ENCODE results near the gene EEF1G. TPM values are rescaled to one million over a fixed set of nuclear protein-coding genes. Genes with fewer than 3 reads are reported as not detected.
"Not testable (repeated sequence)": the region's sequence is repeated elsewhere in the genome, so short reads cannot be mapped to it uniquely, and the experiment has no call there.

EEF1G gene
- total RNA-seq = 1,000 to 10,000 TPM; 1,058 to 1,098 TPM

GRCh38 chr11:62573592-62574362 lies at the start of gene EEF1G:
TSS of gene EEF1G (minus strand) at chr11:62573891. CDS start at chr11:62573842, 49 bp downstream.
- peaks cover 73% of the 10 kb centered on the region for H3K36me3 Mint-ChIP-seq (ENCODE audit: low read depth)

GRCh38 chr11:62622476-62623089 lies 48.9 kb upstream of the EEF1G start:
- ChIA-PET CTCF (interaction anchor here (1.0 to 3.4 kb wide), 8 partner anchors 11 to 62 kb away, joined by 3 to 18 read pairs (median 3); partner anchors contain the start of genes C11orf98, CSKMT, EML3 and TUT1), POLR2A (interaction anchor here (0.6 to 3.6 kb wide), 14 partner anchors 9 to 233 kb away, joined by 3 to 29 read pairs (median 9); partner anchors contain the start of genes C11orf98, CSKMT, EML3 and GANAB)
- Mint-ChIP-seq H3K9me3 (ENCODE audit: insufficient read depth) (no peaks in the 10 kb centered on the region), H3K27ac (peak overlapping the region; percentile 92), H3K36me3 (ENCODE audit: low read depth) (peaks cover 48% of the 10 kb centered on the region), H3K4me3 (peak overlapping the region; percentile 86), H3K27me3 (ENCODE audit: low read depth) (no peaks in the 10 kb centered on the region), H3K4me1 (ENCODE audit: low read depth) (peaks cover 29% of the 10 kb centered on the region)
- no peak for DNase-seq
- ATAC-seq = no peak

More at GRCh38 chr11:62573592-62574362, at the start of gene EEF1G:
- ATAC-seq = peak; percentile 96
- H3K27ac Mint-ChIP-seq = peak within 1 kb of the TSS; percentile 97
- H3K9me3 Mint-ChIP-seq (ENCODE audit: insufficient read depth) = no peaks in the 10 kb centered on the region
- DNase-seq = peak; percentile 100
- H3K4me3 Mint-ChIP-seq = peak within 1 kb of the TSS; percentile 99
- H3K27me3 Mint-ChIP-seq (ENCODE audit: low read depth) = no peaks in the 10 kb centered on the region
- POLR2A ChIA-PET = interaction anchor here (0.6 to 3.9 kb wide), 29 partner anchors 8 to 295 kb away, joined by 3 to 58 read pairs (median 4); partner anchors contain the start of genes B3GAT3, BSCL2, C11orf98 and CSKMT
- H3K4me1 Mint-ChIP-seq (ENCODE audit: low read depth) = peaks cover 53% of the 10 kb centered on the region
- CTCF ChIA-PET = interaction anchor here (0.7 to 6.5 kb wide), 12 partner anchors 8 to 192 kb away, joined by 3 to 49 read pairs (median 6); partner anchors contain the start of gene TUT1

GRCh38 chr11:62621567-62622470 lies 48.1 kb upstream of the EEF1G start, which contains the start of gene B3GAT3:
TSS of gene B3GAT3 (minus strand) at chr11:62621986. CDS start at chr11:62621947, 39 bp downstream.
- POLR2A ChIA-PET = interaction anchor here (0.8 to 3.6 kb wide), 21 partner anchors 9 to 234 kb away, joined by 3 to 29 read pairs (median 5); partner anchors contain the start of genes C11orf98, CSKMT, EEF1G and EML3
- Mint-ChIP-seq H3K9me3 (ENCODE audit: insufficient read depth) (no peaks in the 10 kb centered on the region), H3K27ac (peak within 1 kb of the TSS; percentile 97), H3K4me3 (peak within 1 kb of the TSS; percentile 86), H3K4me1 (ENCODE audit: low read depth) (peaks cover 29% of the 10 kb centered on the region), H3K36me3 (ENCODE audit: low read depth) (peaks cover 44% of the 10 kb centered on the region), H3K27me3 (ENCODE audit: low read depth) (no peaks in the 10 kb centered on the region)
- ATAC-seq = peak; percentile 90
- DNase-seq = peak; percentile 98
- CTCF ChIA-PET = interaction anchor here (1.0 to 3.4 kb wide), 12 partner anchors 10 to 240 kb away, joined by 3 to 18 read pairs (median 4); partner anchors contain the start of genes EML3, MTA2 and TUT1

- Mint-ChIP-seq H3K4me1 (ENCODE audit: low read depth) (peaks cover 34% of the 10 kb centered on the region), H3K4me3 (peak overlapping the region; percentile 86), H3K9me3 (ENCODE audit: insufficient read depth) (no peaks in the 10 kb centered on the region), H3K27me3 (ENCODE audit: low read depth) (no peaks in the 10 kb centered on the region), H3K36me3 (ENCODE audit: low read depth) (peaks cover 43% of the 10 kb centered on the region), H3K27ac (peak overlapping the region; percentile 97)
- DNase-seq (no peak), ATAC-seq (no peak)
- POLR2A ChIA-PET = interaction anchor here (0.8 to 3.6 kb wide), 19 partner anchors 9 to 235 kb away, joined by 3 to 29 read pairs (median 6); partner anchors contain the start of genes C11orf98, CSKMT, EEF1G and EML3
- CTCF ChIA-PET = interaction anchor here (0.7 to 3.4 kb wide), 13 partner anchors 10 to 240 kb away, joined by 3 to 18 read pairs (median 4); partner anchors contain the start of genes C11orf98, CSKMT, EML3 and MTA2
Measured at GRCh38 chr11:62621027-62621566, 47.4 kb upstream of the EEF1G start.

GRCh38 chr11:62616957-62617356 lies 43.3 kb upstream of the EEF1G start:
- DNase-seq; H3K4me3 Mint-ChIP-seq; H3K27me3 Mint-ChIP-seq (ENCODE audit: low read depth); ATAC-seq; H3K27ac Mint-ChIP-seq; H3K9me3 Mint-ChIP-seq (ENCODE audit: insufficient read depth): not testable (repeated sequence)
- H3K36me3 Mint-ChIP-seq (ENCODE audit: low read depth) = peaks cover 30% of the 10 kb centered on the region
- H3K4me1 Mint-ChIP-seq (ENCODE audit: low read depth) = peaks cover 43% of the 10 kb centered on the region
- ChIA-PET POLR2A (interaction anchor here (0.9 to 1.1 kb wide), 2 partner anchors 25 to 89 kb away, joined by 3 read pairs; no protein-coding TSS in a partner anchor), CTCF (interaction anchor here (0.9 kb wide), 1 partner anchor 25 kb away, joined by 3 read pairs; the partner anchor contains the start of gene TUT1)

- peaks cover 43% of the 10 kb centered on the region for H3K4me1 Mint-ChIP-seq (ENCODE audit: low read depth)
- CTCF ChIA-PET = no interaction called here
- H3K9me3 Mint-ChIP-seq (ENCODE audit: insufficient read depth) = no peaks in the 10 kb centered on the region
- H3K4me3 Mint-ChIP-seq = no peak overlapping the region
- ATAC-seq (no peak), DNase-seq (no peak)
- no peak overlapping the region for H3K27ac Mint-ChIP-seq
- H3K36me3 Mint-ChIP-seq (ENCODE audit: low read depth) = peaks cover 24% of the 10 kb centered on the region
- POLR2A ChIA-PET = interaction anchor here (0.8 to 1.5 kb wide), 3 partner anchors 24 to 50 kb away, joined by 3 to 6 read pairs (median 5); partner anchors contain the start of genes C11orf98, CSKMT and TUT1
- no peaks in the 10 kb centered on the region for H3K27me3 Mint-ChIP-seq (ENCODE audit: low read depth)
Measured at GRCh38 chr11:62615521-62615920, 41.8 kb upstream of the EEF1G start.

GRCh38 chr11:62614275-62614674 lies 40.6 kb upstream of the EEF1G start:
- ChIA-PET POLR2A (interaction anchor here (1.4 to 1.5 kb wide), 2 partner anchors 23 to 51 kb away, joined by 5 to 6 read pairs; partner anchors contain the start of genes C11orf98, CSKMT and TUT1), CTCF (interaction anchor here (4.4 kb wide), 1 partner anchor 22 kb away, joined by 24 read pairs; the partner anchor contains the start of gene TUT1)
- DNase-seq = no peak
- no peak for ATAC-seq
- Mint-ChIP-seq H3K36me3 (ENCODE audit: low read depth) (peaks cover 30% of the 10 kb centered on the region), H3K27ac (peak overlapping the region; percentile 81), H3K4me3 (no peak overlapping the region), H3K27me3 (ENCODE audit: low read depth) (no peaks in the 10 kb centered on the region), H3K9me3 (ENCODE audit: insufficient read depth) (no peaks in the 10 kb centered on the region), H3K4me1 (ENCODE audit: low read depth) (peaks cover 48% of the 10 kb centered on the region)

- peak overlapping the region; percentile 51 for H3K4me3 Mint-ChIP-seq
- peak overlapping the region; percentile 81 for H3K27ac Mint-ChIP-seq
- POLR2A ChIA-PET = interaction anchor here (0.7 to 3.8 kb wide), 5 partner anchors 9 to 228 kb away, joined by 3 to 29 read pairs (median 5); partner anchors contain the start of genes B3GAT3, LBHD1, UQCC3 and ZBTB3
- no peaks in the 10 kb centered on the region for H3K9me3 Mint-ChIP-seq (ENCODE audit: insufficient read depth)
- DNase-seq = no peak
- H3K4me1 Mint-ChIP-seq (ENCODE audit: low read depth) = peaks cover 51% of the 10 kb centered on the region
- H3K36me3 Mint-ChIP-seq (ENCODE audit: low read depth) = peaks cover 33% of the 10 kb centered on the region
- no peaks in the 10 kb centered on the region for H3K27me3 Mint-ChIP-seq (ENCODE audit: low read depth)
- no peak for ATAC-seq
- CTCF ChIA-PET = interaction anchor here (1.0 to 4.4 kb wide), 4 partner anchors 12 to 67 kb away, joined by 3 to 24 read pairs (median 6); partner anchors contain the start of genes C11orf98, CSKMT, MTA2 and TUT1
Measured at GRCh38 chr11:62613291-62613778, 39.6 kb upstream of the EEF1G start.

- peaks cover 56% of the 10 kb centered on the region for H3K4me1 Mint-ChIP-seq (ENCODE audit: low read depth)
- CTCF ChIA-PET = interaction anchor here (0.9 to 4.4 kb wide), 16 partner anchors 10 to 174 kb away, joined by 3 to 24 read pairs (median 6); partner anchors contain the start of genes B3GAT3, C11orf98, CSKMT and LBHD1
- ATAC-seq = peak; percentile 78
- no peaks in the 10 kb centered on the region for H3K27me3 Mint-ChIP-seq (ENCODE audit: low read depth)
- DNase-seq = peak; percentile 92
- POLR2A ChIA-PET = interaction anchor here (0.7 to 3.8 kb wide), 17 partner anchors 9 to 645 kb away, joined by 3 to 29 read pairs (median 6); partner anchors contain the start of genes B3GAT3, C11orf98, CSKMT and FTH1
- H3K9me3 Mint-ChIP-seq (ENCODE audit: insufficient read depth) = no peaks in the 10 kb centered on the region
- H3K27ac Mint-ChIP-seq = peak within 1 kb of the TSS; percentile 96
- peak within 1 kb of the TSS; percentile 88 for H3K4me3 Mint-ChIP-seq
- H3K36me3 Mint-ChIP-seq (ENCODE audit: low read depth) = peaks cover 38% of the 10 kb centered on the region
Measured at GRCh38 chr11:62612366-62613290, 38.9 kb upstream of the EEF1G start, which contains the start of the genes EML3 and ROM1. TSS of gene EML3 (minus strand) at chr11:62612775. CDS start at chr11:62612457, 318 bp downstream. TSS of gene ROM1 (plus strand) at chr11:62613257. CDS start at chr11:62613282, 25 bp downstream.
